Endothelial cell of umbilical vein (primary cell): ENCODE results near the gene GINS3. TPM values are rescaled to one million over a fixed set of nuclear protein-coding genes. Genes with fewer than 3 reads are reported as not detected.
A peak's percentile ranks its signal among the peaks of the same experiment; 100 is the strongest.

Experiments
- BruUV-seq: library from RNA; stranded (reverse); fragments of 400-500 nt; replicated peaks from 2 replicates; lab custom pipeline; 2021; lab: Mats Ljungman, UMichigan
- CTCF ChIA-PET: fragments of 300-600, 350-600 bp; sonication (Branson Sonifier 250); formaldehyde crosslinking; loops from one replicate; lab custom pipeline; 2021; ENCODE audit warnings: antibody characterized with exemption, inconsistent platforms; lab: Charles Lee
- POLR2A ChIA-PET: fragments of 300-600, 350-600 bp; sonication (Branson Sonifier 250); formaldehyde crosslinking; loops from one replicate; lab custom pipeline; 2021; ENCODE audit warnings: antibody characterized with exemption, inconsistent platforms; lab: Charles Lee
- DNase-seq: peaks from one replicate; pipeline ENCODE4 v3.0.0-alpha.2; 2011; ENCODE audit warnings: low read depth, low spot score
- FAIRE-seq: peaks from 2 replicates; lab custom pipeline; 2011; peaks lifted over from hg19 to GRCh38; lab: Jason Lieb, UNC
- H2AFZ ChIP-seq: 2 replicates; pipeline ENCODE4 v1.6.0; 2012; ENCODE audit warnings: low read depth, low read length, control low read depth, inconsistent platforms
- H3K27ac ChIP-seq: 2 replicates; pipeline ENCODE4 v1.5.1; 2011; ENCODE audit warnings: low read depth, mild to moderate bottlenecking, control low read depth, low read length, moderate library complexity; ENCODE audit not compliant: insufficient read depth
- H3K27me3 ChIP-seq, 2 experiments: 2 replicates each; pipeline versions ENCODE4 v1.6.0 to v1.6.1; 2011; ENCODE audit warnings: low read length in 2 of 2, mixed read lengths in 1 of 2; ENCODE audit not compliant: control insufficient read depth in 2 of 2, insufficient read depth in 2 of 2
- H3K36me3 ChIP-seq, 2 experiments: 2 replicates in 1 of 2; 3 replicates in 1 of 2; pipeline ENCODE4 v1.5.1; 2011; ENCODE audit warnings: low read length in 2 of 2, mild to moderate bottlenecking in 1 of 2, moderate library complexity in 1 of 2; ENCODE audit not compliant: control insufficient read depth in 2 of 2, insufficient read depth in 2 of 2; ENCODE audit errors: extremely low read depth in 1 of 2
- H3K4me1 ChIP-seq: 3 replicates; pipeline ENCODE4 v1.5.1; 2011; ENCODE audit warnings: mild to moderate bottlenecking, low read length; ENCODE audit not compliant: control insufficient read depth, insufficient read depth; ENCODE audit errors: extremely low read depth
- H3K4me2 ChIP-seq: 2 replicates; pipeline ENCODE4 v1.6.1; 2011; ENCODE audit warnings: low read length, control low read depth, mixed read lengths; ENCODE audit not compliant: insufficient read depth
- H3K4me3 ChIP-seq, 3 experiments: fragments of 200-600 bp in 1 of 3; sonication (generic), shearing (Covaris generic) in 1 of 3; replicated peaks in 1 of 3; 2 replicates each; pipeline ENCODE4 v1.5.1; 2011 to 2016; ENCODE audit warnings: control low read depth in 3 of 3, low read length in 3 of 3, mild to moderate bottlenecking in 2 of 3, inconsistent platforms in 1 of 3, low read depth in 1 of 3, moderate library complexity in 1 of 3; ENCODE audit not compliant: insufficient read depth in 1 of 3
- H3K79me2 ChIP-seq: 2 replicates; pipeline ENCODE4 v1.6.0; 2012; ENCODE audit warnings: low read length, inconsistent platforms; ENCODE audit not compliant: control insufficient read depth, insufficient read depth
- H3K9ac ChIP-seq: replicated peaks from 2 replicates; pipeline ENCODE3; 2011; ENCODE audit warnings: low read length, control low read depth; ENCODE audit not compliant: insufficient read depth; ENCODE audit errors: extremely low read depth
- H3K9me1 ChIP-seq: replicated peaks from 3 replicates; pipeline ENCODE4 v1.6.0; 2011; ENCODE audit warnings: mild to moderate bottlenecking, low read length; ENCODE audit not compliant: control insufficient read depth, insufficient read depth; ENCODE audit errors: extremely low read depth
- H3K9me3 ChIP-seq: replicated peaks from 2 replicates; pipeline ENCODE4 v1.5.1; 2012; ENCODE audit warnings: low read length, inconsistent platforms; ENCODE audit not compliant: control insufficient read depth, insufficient read depth
- H4K20me1 ChIP-seq: replicated peaks from 2 replicates; pipeline ENCODE3; 2011; ENCODE audit warnings: mild to moderate bottlenecking, low read length; ENCODE audit not compliant: control insufficient read depth, insufficient read depth; ENCODE audit errors: extremely low read depth
- CTCF ChIP-seq, 2 donors: IDR thresholded peaks; 1 replicate in 1 of 2; 2 replicates in 1 of 2; pipeline ENCODE4 v1.5.1; 2011; ENCODE audit warnings: low read length in 2 of 2, mild to moderate bottlenecking in 2 of 2, moderate library complexity in 2 of 2, control low read depth in 1 of 2, inconsistent platforms in 1 of 2, low read depth in 1 of 2; ENCODE audit not compliant: insufficient read depth in 1 of 2; ENCODE audit errors: extremely low read depth in 1 of 2
- EZH2 ChIP-seq: IDR thresholded peaks from 2 replicates; pipeline ENCODE4 v1.6.1; 2012; ENCODE audit warnings: borderline replicate concordance, low read depth, mild to moderate bottlenecking, moderate library complexity, low read length, inconsistent platforms; ENCODE audit not compliant: severe bottlenecking
- FOS ChIP-seq: IDR thresholded peaks from 2 replicates; pipeline ENCODE4 v1.6.1; 2011; ENCODE audit warnings: mild to moderate bottlenecking, low read length, moderate library complexity, borderline replicate concordance; ENCODE audit not compliant: insufficient read depth
- GATA2 ChIP-seq: IDR thresholded peaks from 2 replicates; pipeline ENCODE4 v1.7.0; 2011; ENCODE audit warnings: low read depth, mild to moderate bottlenecking, moderate library complexity, mixed read lengths, low read length; ENCODE audit not compliant: insufficient read length, insufficient read depth
- JUN ChIP-seq: IDR thresholded peaks from 2 replicates; pipeline ENCODE4 v1.6.1; 2011; ENCODE audit warnings: borderline replicate concordance, low read depth; ENCODE audit not compliant: insufficient read length, insufficient read depth
- MAX ChIP-seq: IDR thresholded peaks from 2 replicates; pipeline ENCODE4 v1.6.1; 2011; ENCODE audit not compliant: insufficient read depth, insufficient read length
- MYC ChIP-seq: IDR thresholded peaks from one replicate; pipeline ENCODE4 v1.6.1; 2011; ENCODE audit warnings: mild to moderate bottlenecking, low read depth, low read length
- POLR2A ChIP-seq: IDR thresholded peaks from 2 replicates; pipeline ENCODE4 v1.6.1; 2012; ENCODE audit warnings: low read depth, mild to moderate bottlenecking, control low read depth, low read length
- POLR2AphosphoS5 ChIP-seq: IDR thresholded peaks from 2 replicates; pipeline ENCODE4 v1.6.1; 2012; ENCODE audit warnings: low read depth, mild to moderate bottlenecking, control low read depth, low read length, moderate library complexity; ENCODE audit not compliant: insufficient read depth
- dilution Hi-C: fragments of 300-500 bp; cut with MboI; formaldehyde crosslinking; loops from one replicate; pipeline ENCODE4 v1.15.0; 2019; ENCODE audit warnings: low sequenced_read_pairs; ENCODE audit not compliant: extremely low pct_ligation_motif_present
- intact Hi-C: fragments of 100-400 bp; cut with micrococcal nuclease; formaldehyde crosslinking; loops from one replicate; pipeline ENCODE4 v1.10.0; 2022
- polyA plus RNA-seq, 4 experiments: library from polyadenylated mRNA; depleted of rRNA in 3 of 4; stranded (reverse) in 3 of 4; unstranded in 1 of 4; fragments of >200 nt; gene quantifications; 2 replicates each; pipeline versions ENCODE4 v1.2.1 to v1.2.3, GENCODE V29; 2011 to 2012; ENCODE audit warnings: missing spikeins in 1 of 4
- total RNA-seq: library from RNA; stranded (reverse); gene quantifications from 2 replicates; pipeline ENCODE4 v1.2.3, GENCODE V29; 2021

GINS3 gene
- total and polyA plus RNA-seq, 2 donors (not counting 3 experiments of a cell fraction or from before 2014, with no cell fraction given) = 17.2 to 24.1 TPM

- no peaks in the 10 kb centered on the region for H4K20me1 ChIP-seq
- no peaks in the 10 kb centered on the region for H3K27me3 ChIP-seq
- intact Hi-C loops = loop anchor here (1.0 kb wide), 2 partner anchors 14 to 31 kb away; partner anchors contain the start of gene GINS3
- TF ChIP-seq MAX = no peak
- TF ChIP-seq MYC = no peak
- peak; percentile 41 for TF ChIP-seq JUN
- peak; percentile 77 for TF ChIP-seq FOS
- no peak for TF ChIP-seq POLR2A
- TF ChIP-seq POLR2AphosphoS5 = no peak
- no peak for TF ChIP-seq GATA2
- no peaks in the 10 kb centered on the region for H3K9me3 ChIP-seq
- H3K4me3 ChIP-seq = no peak overlapping the region
- POLR2A ChIA-PET = no interaction called here
- FAIRE-seq = peak; percentile 83
- H3K27ac ChIP-seq = peak overlapping the region; percentile 85
- H3K36me3 ChIP-seq = no peaks in the 10 kb centered on the region
- H3K9ac ChIP-seq = peak overlapping the region; percentile 49
- DNase-seq = peak; percentile 80
- H3K79me2 ChIP-seq = no peaks in the 10 kb centered on the region
- H3K4me1 ChIP-seq = peaks cover 34% of the 10 kb centered on the region
- peak overlapping the region; percentile 82 for H3K4me2 ChIP-seq
- H3K9me1 ChIP-seq = no peaks in the 10 kb centered on the region
- CTCF ChIA-PET = interaction anchor here (0.8 kb wide), 2 partner anchors 41 to 109 kb away, joined by 3 to 4 read pairs; no protein-coding TSS in a partner anchor
- BruUV-seq = no TSS peak
- peak overlapping the region; percentile 63 for H2AFZ ChIP-seq
- dilution Hi-C loops = no loop called here
Observed at GRCh38 chr16:58378401-58378800, 13.9 kb upstream of the GINS3 start.

- Histone ChIP-seq H3K9me3 (no peaks in the 10 kb centered on the region), H3K9me1 (no peaks in the 10 kb centered on the region), H3K4me1 (peaks cover 34% of the 10 kb centered on the region), H3K4me2 (no peak overlapping the region), H3K36me3 (no peaks in the 10 kb centered on the region), H3K9ac (no peak overlapping the region), H3K79me2 (no peaks in the 10 kb centered on the region), H4K20me1 (no peaks in the 10 kb centered on the region), H2AFZ (peak overlapping the region; percentile 28), H3K27ac (no peak overlapping the region), H3K27me3 (no peaks in the 10 kb centered on the region), H3K4me3 (no peak overlapping the region)
- BruUV-seq = no TSS peak
- TF ChIP-seq JUN (no peak), CTCF (IDR thresholded peaks at IDR 0.05; ENCODE audit: extremely low read depth in 1 of 2, insufficient read depth in 1 of 2, low read depth in 1 of 2, low read length in 2 of 2) (no peak), POLR2AphosphoS5 (no peak), POLR2A (no peak), MYC (no peak), MAX (no peak), EZH2 (no peak), GATA2 (no peak), FOS (no peak)
- FAIRE-seq = no peak
- ChIA-PET CTCF (no interaction called here), POLR2A (no interaction called here)
- intact Hi-C loops = no loop called here
- dilution Hi-C loops = no loop called here
- DNase-seq = no peak
Observed at GRCh38 chr16:58379736-58380135, 12.5 kb upstream of the GINS3 start.
